Activated CD4-positive, alpha-beta T cell treated with anti-CD3 and anti-CD28 coated beads for 24 hours (primary cell): Measurements from ENCODE around the gene LIG1.

Source experiments
- DNase-seq, 2 donors: peaks; one replicate each; pipeline ENCODE4 v3.0.0-alpha.2; 2020; ENCODE audit warnings: low read depth in 2 of 2

The LIG1 gene

DNA sequence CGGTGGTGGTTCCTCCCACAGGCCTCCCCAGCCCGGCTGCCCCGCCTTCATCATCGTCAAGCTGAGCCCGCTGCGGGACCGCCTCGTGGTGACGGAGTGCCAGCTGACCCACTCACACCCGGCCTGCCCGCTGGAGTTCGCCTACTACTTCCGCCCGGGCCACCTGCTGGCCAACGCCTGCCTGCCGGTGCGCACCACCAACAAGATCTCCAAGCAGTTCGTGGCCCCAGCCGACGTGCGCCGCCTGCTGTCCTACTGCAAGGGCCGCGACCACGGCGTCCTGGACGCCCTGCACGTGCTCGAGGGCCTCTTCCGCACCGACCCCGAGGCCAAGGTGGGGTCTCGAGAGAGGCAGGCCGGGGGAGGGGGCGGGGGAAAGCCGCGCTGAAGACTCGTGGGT, 12.3 kb upstream of the LIG1 start:
- no peak for DNase-seq

DNA sequence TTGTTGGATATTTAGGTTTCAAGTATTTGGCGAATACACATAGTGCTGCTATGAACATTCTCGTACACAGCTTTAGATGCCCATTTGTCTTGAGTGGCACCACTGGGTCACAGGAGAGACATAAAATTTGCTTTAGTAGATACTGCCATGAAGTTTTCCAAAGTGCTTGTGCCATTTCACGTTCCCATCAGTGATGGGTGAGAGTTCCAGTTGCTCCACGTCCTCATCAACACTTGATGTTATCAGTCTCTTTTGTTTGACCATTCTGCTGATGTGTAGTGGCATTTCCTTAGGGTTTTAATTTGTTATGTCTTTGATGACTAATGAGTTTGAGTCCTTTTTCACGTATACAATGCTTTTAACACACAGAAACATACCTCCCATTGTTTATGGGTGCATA, 11.4 kb upstream of the LIG1 start:
- no peak for DNase-seq

DNA sequence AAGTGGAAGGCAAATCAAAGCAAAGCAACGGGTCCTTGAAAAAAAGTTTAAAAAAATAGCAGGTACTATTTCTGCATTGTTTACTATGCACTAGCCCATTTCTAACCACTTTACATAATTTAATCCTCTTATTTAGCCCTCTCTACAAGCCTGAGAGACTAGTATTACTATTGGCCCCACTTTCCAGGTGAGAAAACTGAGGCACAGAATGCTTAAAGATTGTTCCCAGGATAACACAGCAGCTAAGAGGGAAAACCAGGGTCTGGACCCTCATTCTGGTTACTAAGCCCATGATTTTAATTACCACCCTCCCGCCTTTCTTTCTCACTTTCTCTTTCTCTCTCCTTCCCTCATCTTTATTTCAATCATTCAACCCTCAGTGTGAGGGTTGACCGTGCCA, 6.1 kb upstream of the LIG1 start:
- no peak for DNase-seq

DNA sequence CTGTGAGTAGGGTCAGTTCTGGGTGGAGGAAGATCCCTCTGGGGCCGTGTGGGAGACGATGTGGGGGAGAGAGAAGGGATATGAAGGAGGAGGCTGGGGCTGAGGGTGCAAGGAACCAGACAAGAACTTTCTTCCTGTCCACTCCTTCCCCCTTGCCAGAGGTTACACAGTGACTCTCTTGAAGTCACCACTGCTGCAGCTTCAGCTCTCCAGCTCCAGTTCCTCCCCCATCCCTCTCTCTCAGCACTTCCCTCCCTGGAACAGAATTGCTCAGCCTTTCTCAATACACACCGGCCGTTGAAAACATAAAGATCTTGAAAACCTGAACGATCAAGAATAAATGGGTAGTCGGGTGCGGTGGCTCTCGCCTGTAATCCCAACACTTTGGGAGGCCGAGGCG, 5.4 kb upstream of the LIG1 start:
- no peak for DNase-seq

DNA sequence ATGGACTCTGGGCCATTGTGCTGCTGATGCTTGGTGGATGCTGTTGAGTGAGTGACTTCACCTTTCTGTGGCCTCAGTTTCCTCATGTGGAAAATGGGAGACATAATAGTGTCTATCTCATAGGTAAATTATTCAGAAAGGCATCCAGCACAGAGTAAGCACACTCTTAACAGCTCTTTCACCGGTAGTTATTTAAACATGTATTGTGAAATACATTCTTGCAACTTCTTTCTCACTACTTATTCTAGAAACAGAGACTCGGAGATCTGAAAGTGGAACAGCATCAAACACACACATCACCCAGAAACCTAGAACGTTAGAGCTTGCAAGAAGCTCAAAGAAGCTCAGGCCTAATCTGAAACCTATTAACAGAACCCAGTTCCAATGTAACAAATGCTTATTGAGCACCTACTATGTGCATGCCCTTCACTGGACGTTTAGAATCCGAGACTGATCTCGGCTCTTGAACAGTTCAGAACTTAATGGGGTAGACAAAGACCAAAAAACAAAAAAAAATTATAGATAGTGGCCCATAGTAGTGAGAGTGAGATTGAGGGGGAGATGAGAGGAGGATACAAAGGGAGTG, 4.4 kb upstream of the LIG1 start:
- DNase-seq = no peak

DNA sequence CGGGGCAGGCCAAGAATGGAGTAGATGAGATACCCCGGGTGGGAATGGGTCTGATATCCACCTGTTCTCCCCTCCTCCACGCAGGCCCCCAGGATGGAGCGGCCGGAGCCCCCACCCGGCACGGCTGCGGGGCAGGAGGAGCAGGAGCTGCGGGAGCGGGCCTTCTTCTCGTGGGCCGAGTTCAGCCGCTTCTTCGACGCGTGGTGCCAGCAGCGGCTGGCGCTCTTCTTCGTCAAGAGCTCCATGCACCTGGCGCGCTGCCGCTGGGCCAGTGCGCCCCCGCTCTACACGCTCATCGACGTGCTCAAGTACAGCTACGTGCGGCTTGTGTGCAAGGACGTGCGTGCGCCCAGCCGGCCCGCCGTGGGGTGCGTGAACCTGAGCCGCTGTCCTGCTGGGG, 1.6 kb upstream of the LIG1 start:
- DNase-seq = no peak

DNA sequence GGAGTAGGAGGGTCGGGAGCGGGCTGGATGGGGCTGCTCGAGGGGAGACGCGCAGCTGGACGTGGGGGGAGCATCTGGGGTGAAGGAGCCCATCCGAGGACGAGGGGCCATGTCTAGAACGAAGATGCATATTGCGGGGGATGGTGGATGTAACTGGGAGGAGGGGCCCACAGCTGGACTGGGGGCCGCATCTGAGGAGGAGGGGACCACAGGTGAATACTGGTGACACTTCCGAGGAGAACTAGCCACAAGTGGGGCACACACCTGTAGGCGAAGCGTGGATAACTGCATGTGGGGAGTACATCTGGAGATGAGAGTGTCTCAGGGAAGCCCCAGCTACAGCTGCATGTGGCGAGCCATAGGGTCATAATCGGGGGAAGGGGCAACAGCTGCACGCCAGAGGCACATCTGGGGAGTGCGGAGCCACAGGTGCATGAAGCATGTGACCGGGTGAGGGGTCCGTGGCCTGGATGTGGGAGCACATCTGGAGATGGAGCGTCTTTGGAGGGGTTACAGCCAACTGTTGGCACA, 738 bp upstream of the LIG1 start:
- no peak for DNase-seq

DNA sequence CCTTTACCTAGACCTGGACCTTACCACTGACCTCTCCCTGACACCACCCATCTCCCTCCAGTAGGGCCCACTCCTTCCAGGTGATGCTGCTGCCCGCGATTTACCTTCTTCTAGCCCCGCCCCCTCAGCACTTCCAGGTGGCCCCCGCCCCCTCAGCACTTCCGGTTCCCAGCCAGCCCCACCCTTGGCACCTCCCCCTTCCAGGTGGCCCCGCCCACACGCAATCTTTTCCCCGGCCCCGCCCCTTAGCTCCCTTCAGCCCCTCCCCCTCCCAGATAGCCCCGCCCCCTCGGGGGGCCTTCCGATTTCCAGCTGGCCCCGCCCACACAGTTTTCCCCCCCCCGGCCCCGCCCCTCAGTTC, 586 bp downstream of the LIG1 start:
- peak; percentile 86 to 92 for DNase-seq

DNA sequence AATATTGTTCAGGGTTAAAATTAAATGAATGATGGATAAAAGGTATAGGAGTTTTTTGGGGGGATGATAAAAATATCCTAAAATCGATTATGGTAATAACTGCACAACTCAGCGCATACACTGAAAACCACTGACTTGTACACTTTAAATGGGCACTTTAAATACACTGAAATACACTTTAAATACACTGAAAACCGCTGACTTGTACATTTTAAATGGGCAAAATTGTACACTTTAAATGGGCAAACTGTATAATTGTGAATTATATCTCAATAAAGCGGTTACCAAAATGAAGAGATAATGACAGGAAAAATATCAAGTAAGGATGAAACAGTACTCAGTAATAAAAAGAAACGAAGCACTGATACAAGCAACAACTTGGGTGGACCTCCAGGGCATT, 1.5 kb downstream of the LIG1 start:
- no peak for DNase-seq

DNA sequence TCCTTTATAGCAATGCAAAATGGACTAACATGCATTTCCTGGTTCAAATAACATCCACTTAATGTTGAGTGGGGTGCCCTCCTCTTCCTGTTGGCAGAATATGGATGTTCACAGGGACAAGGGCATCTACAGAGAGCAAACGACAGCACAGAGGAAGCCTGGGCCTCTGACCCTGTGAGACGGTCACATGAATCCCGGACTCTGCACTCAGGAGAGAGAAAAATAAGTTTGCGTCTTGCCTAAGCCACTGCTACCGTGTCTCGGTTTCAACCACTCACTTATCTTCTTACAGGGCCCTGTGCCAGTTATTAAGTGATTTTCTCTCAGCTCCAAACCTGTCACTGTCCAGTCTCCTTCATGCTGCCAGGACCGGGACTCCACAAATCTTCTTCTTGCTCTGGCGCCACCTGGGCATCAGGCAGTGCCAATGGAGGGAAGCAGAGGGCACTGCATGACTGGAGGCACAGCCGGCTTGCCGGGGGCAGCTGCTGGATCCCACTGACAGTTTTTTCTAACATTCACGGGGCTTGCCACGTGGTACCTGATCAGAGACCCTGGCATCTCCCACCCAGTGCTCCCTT, 11.8 kb downstream of the LIG1 start:
- DNase-seq = no peak

DNA sequence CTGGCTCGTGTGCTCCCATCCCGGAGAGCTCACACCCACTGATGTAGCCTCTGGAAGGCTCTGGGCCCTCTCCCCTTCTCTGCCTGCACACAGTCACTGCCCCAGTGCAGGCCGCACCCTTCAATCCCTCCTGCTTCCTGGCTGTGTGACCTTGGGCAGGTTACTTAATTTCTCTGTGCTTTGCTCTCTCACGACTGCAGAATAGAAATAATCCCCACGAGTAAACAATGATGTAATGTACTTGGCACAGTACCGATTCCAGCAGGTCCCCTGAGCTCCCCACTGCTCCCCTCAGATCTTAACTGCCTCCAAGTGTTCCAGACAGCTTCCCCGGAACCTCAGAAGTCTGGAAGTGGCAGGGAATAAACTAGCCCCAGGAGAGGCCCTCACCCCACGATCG, 16.1 kb downstream of the LIG1 start:
- no peak for DNase-seq

DNA sequence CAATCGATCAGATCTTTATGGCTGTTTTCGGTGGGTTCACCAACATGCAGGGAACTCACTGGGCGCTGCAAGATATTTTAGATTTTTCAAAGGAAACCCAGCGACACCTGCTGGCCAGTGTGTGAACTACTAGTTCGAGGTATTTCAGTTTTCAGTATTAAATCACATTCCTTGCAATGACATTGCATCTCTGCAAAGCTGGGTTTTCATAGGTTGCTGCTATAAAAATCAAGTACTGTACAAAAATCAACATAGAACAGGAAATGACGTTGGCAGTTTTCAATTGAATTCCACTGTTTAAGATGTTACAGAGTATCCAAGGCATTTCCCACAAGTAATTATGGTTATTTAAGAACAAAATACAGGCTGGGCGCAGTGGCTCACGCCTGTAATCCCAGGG, 17.6 kb downstream of the LIG1 start:
- DNase-seq = peak; percentile 38 to 59

DNA sequence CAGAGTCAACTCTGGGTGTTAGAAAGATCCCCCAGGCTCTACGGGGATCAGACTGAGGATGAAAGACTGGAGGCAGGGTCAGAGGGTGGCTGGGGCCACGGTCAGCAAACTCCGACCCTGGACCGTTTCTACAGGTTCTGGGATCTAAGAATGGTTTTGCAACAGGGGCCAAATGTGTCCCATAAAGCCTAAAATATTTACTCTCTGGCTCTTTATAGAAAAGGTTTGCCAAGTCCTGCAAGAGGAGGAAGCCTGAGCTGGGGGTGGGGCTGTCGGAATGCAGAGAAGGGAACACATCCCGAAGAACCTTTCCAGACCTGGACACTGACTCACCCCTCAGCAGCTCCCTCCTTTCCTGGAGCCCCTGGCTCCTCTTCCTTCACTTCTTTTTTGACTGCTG, 20.7 kb downstream of the LIG1 start:
- DNase-seq = no peak

DNA sequence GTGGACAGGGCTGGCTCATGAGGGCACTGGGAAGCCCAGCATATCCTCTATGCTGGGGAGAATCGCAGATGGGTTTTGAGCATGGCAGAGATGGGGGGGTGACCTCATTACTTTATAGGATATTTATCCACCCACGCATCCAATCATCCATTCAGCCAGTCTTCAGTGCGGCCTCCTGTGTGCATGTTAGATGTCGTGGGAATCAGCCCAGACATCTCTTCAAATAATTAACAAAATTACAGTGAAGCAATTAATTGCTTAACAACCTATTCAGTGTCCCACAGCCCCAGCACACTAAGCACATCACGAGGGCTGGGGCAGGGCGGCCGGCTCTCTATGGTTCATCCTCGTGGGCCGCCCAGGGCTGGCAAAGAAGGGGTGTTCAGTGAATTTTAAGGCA, 21.6 kb downstream of the LIG1 start:
- DNase-seq = no peak

DNA sequence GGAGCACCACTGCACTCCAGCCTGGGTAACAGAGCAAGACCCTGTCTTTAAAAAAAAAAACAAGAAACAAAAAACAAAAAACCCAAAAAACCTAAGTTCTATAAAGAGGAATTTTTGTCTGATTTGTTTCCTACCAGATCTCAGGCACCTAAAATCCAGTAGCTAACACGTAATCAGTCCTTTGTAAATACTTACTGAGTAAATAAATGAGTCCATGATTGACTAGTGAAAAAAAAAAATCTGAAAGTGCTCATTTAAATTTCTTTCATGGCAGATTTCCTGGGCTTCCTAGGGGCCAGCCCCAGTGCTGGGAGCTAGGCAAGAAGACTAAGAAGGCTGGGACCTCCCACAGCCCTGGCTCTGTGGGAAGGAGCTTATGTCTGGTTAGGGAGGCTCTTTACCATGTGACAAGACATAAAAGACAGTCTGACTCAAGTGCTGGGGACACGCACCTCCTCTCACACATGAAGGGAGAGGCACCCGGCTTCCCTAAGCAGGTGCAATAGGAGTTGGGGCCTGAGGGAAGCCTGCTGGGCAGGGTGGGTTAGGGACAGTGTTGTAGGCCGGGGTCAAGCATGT, 22.5 kb downstream of the LIG1 start:
- no peak for DNase-seq

DNA sequence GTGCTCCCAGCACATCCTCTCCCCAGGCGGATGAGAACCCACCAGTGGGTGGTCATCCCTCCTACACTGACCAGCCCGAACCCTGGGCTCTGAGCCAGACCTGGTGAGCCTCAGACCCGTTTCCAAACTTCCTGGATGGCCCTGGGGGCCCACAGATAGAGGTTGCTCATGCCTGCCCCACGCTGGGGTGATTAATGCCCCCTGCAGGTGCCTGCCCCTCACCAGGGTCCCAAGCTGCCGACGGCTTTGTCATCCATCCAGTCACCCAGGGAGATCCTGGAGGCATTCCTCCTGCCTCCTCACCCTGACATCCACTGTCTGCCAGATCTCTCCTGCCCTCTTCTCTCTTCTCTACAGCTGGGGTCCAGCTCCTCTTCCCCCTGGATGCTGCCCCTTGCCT, 31.1 kb downstream of the LIG1 start:
- no peak for DNase-seq

DNA sequence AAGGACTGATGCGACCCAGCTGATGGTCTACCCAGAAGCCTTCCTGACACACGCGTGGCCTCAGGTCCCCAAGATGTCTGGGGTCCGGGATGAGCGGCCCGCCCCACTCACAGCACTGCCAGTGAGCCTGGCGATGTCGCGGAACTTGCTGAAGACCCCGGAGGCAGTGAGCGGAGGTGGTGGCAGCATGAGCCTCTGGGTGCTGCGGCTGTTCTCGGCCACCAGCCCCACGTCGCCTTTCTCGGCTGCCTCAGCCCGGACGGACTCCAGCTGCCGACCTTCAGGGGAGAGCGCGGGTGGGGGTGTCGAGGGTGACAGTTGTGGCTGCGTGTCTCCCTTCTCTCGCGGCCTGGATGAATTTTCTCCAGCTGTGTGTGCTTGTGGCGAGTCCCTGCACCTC, 32.7 kb downstream of the LIG1 start:
- DNase-seq = no peak

DNA sequence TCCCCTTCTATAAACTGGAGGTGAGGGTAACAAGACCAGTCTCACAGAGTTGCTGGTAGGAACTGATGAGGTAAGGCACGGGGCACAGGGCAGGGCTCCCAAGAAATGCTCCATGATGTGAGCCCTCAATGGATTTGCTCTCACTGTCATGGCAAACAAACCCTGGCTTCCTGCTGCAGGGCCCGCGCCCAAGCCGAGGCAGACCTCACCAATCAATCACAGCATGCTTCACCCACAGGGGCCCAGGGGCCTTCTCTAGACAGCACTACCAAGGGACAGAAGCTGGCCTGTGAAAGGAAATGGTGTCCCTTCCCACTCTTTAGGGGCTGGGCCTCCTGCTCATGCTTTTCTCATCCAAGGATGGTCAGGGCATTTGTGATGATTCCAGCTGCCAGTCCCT, 33.6 kb downstream of the LIG1 start:
- no peak for DNase-seq

DNA sequence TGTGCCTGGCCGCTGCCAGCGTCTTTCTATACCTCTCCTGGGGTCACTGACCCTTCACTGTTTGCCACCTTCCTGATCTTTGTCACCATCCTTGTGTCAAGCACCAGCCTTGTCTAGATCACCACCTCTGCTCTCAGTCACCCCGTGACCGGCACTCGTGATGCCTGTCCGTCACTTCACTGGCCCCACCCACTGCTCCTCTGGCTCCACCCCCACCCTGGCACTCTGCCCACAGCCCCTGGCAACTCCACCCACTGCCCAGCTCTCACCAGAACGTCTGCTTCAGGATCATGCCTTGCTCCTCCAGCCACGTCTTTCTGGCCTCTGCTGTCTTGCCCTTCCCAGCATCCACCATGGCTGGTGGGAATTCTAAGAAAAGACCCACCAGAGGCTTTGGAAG, 34.7 kb downstream of the LIG1 start:
- peak in 1 of 2 donors; percentile 6 for DNase-seq

DNA sequence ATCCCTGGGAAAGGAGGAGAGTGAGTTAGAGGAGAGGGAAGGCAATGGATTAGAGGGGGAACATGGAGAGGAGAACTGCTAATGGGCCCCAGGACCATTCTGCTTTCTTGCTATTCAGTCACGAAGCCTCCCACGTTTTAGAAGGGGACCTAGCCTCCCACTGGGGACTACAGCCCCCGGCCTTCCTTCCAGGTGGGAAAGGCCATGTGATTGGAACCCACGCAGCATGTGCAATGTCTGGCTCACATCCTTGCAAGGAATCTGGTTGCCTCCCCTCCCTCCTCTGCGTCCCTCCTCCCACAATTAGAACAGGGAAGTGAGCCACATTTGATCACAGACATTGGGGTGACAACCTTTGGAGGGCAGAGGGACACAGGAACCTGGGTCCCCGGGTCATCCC, 37.0 kb downstream of the LIG1 start:
- DNase-seq = no peak

DNA sequence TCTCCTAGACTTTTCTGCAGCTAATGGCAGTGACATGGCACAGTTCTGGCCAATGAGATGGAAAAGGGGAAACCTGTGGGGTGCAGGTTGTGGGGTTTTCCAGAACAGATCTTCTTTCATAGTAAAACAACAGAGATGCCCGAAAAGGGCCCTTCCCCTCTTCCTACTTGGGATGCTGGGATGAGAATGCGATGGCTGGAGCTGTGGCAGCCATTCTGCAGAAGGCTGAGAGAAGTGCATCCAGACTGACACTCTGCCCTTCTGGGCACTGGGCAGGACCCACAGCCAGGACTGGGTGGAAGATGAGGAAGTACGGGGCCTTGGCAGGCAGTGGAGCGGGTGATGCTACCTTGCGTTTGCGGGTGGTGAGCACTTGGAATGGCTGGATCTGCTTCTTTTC, 42.6 kb downstream of the LIG1 start:
- DNase-seq = no peak

DNA sequence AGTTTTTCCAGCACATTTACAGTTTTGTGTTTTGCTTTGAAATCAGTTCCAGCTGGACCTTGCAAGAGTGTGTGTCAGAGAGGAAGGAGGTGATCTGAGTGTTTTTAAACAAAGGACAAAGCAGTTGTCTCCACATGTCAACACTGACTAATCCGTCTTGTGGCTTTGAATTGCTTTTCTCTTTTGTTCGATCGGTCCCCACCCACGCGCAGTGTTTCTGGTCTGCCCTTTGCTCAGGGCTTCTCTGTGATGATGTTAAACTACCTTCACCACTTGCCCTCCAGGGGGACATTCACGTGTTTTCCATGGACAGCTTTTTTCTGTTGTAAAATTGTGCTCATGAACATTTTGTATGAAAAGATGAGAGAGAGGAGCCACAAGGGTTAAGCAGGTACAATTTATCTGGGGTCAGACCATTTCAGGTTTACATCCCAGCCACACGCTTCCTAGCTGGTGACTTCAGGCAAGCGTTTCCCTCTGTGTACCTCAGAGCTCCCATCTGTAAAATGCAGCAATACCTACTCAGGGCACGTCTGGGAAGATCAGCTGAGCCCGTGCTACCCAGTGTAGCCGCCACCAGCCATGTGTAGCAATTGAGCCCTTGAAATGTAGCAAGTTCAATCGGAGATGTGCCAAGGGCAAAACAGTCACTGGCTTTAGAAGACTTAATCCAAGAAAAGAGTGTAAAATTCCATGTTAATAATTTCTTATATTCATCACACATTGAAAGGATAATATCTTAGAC, 46.1 kb downstream of the LIG1 start:
- peak in 1 of 2 donors; percentile 25 for DNase-seq

DNA sequence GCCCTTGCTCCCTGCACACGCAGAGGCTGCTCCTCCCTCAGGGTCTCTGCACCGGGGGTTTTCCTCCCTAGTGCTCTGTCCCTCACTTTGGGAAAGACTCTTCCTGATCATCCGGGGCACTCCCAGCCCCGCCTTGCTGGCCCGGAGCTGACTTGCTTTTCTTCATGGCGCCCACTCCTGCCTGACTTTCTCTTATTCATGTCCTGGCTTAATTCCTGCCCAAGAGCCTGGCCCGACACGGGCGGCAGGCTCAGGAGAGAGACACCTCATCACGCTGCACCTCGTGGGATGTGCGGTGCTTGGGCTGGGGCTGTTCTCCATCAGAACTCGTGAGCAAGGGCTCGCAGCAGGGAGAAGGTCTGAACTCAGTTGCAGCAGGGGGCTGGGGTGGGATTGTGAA, 47.7 kb downstream of the LIG1 start:
- no peak for DNase-seq
